ENCODE results near the gene VPS45. TPM values are rescaled to one million over a fixed set of nuclear protein-coding genes. Genes with fewer than 3 reads are reported as not detected.

VPS45 gene
- polyA plus RNA-seq, 1 of the 3 experiments (the other 2 are of a cell fraction) = 31.5 TPM

DNA sequence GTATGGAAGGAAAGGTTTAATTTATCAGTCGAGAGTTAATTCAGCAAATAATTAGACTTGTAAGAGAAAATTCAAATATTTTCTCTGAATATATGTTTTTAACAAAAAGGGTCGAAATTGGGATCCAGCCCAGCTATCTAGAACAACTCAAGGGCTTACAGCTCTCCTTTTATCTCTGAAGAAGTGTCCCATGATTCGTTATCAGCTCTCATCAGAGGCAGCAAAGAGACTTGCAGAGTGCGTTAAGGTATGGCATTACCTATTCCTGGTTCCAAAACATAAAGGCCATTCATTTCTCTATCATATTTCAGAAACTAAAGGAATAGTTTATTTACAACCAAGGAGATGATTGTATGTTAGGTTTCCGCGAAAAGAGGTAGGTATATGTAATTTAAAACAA is 9.4 kb downstream of the VPS45 start:
- WGBS (ENCODE audit: low lambda C conversion rate) = 88% methylated on average over 6 of the region's 6 CpGs

DNA sequence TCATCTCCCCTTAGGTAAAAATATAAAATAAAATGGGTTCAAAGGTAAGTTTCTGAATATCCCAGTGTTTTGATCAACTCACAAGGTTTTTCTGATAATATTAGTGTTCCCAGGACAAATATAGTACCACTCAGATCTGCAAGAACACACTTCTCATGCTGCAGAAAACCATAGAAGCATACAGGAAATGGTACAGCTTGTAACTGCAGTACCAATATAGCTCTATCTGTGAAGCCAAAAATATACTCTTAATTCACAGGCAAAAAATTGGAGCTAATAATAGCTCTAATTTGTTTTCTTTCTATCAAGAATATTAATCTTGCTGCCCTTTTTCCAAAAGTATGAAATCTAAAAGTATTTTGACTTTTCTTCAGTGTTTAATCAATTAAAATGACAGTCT is 13.2 kb downstream of the VPS45 start:
- Histone ChIP-seq H3K27me3 (ENCODE audit: insufficient read depth) (no peaks in the 10 kb centered on the region), H2AFZ (ENCODE audit: low read depth) (no peak overlapping the region), H3K4me2 (no peak overlapping the region), H3K79me2 (ENCODE audit: insufficient read depth) (no peaks in the 10 kb centered on the region), H3K27ac (ENCODE audit: low read depth in 2 of 2, low read length in 1 of 2) (no peak overlapping the region), H3K9me3 (no peaks in the 10 kb centered on the region), H3K9me2 (no peaks in the 10 kb centered on the region), H3K9ac (no peak overlapping the region), H3K4me3 (ENCODE audit: low read depth in 2 of 2, low read length in 1 of 2) (no peak overlapping the region), H3K36me3 (replicated peaks in 1 of 2; ENCODE audit: control insufficient read depth in 1 of 2, insufficient read depth in 2 of 2, low read length in 1 of 2) (peaks cover 73 to 86% of the 10 kb centered on the region in 2 experiments), H4K20me1 (ENCODE audit: insufficient read depth) (no peaks in the 10 kb centered on the region), H3F3A (replicated peaks; ENCODE audit: insufficient read depth) (peaks cover 7% of the 10 kb centered on the region), H3K4me1 (ENCODE audit: control insufficient read depth in 1 of 2, insufficient read depth in 2 of 2, low read depth in 1 of 2, low read length in 1 of 2) (peaks cover 0 to 4% of the 10 kb centered on the region in 2 experiments; a peak in 2 of 4 replicates)
- TF ChIP-seq RAD21 (IDR thresholded peaks at IDR 0.05; ENCODE audit: low read length) (no peak), TAF1 (IDR thresholded peaks at IDR 0.05; ENCODE audit: borderline replicate concordance, low read depth, low read length) (no peak), RCOR1 (IDR thresholded peaks at IDR 0.05; ENCODE audit: low read length) (no peak), ELF1 (IDR thresholded peaks at IDR 0.05) (no peak)
- POLR2A ChIA-PET = no interaction called here
- DNase-seq = no peak
- CTCF ChIA-PET = interaction anchor here (1.2 to 1.7 kb wide), 2 partner anchors 8 to 88 kb away, joined by 4 to 8 read pairs; no protein-coding TSS in a partner anchor

More for the DNA sequence above, 9.4 kb downstream of the VPS45 start:
- no peak overlapping the region for H3K4me3 ChIP-seq (ENCODE audit: low read depth in 2 of 2, low read length in 1 of 2)
- no peaks in the 10 kb centered on the region for H3K79me2 ChIP-seq (ENCODE audit: insufficient read depth)
- no peak overlapping the region for H3K4me2 ChIP-seq
- CTCF ChIA-PET = interaction anchor here (0.9 to 1.7 kb wide), 4 partner anchors 89 to 179 kb away, joined by 3 to 12 read pairs (median 6); no protein-coding TSS in a partner anchor
- H3K36me3 ChIP-seq (replicated peaks in 1 of 2; ENCODE audit: control insufficient read depth in 1 of 2, insufficient read depth in 2 of 2, low read length in 1 of 2) = peaks cover 72 to 78% of the 10 kb centered on the region in 2 experiments
- H3K4me1 ChIP-seq (ENCODE audit: control insufficient read depth in 1 of 2, insufficient read depth in 2 of 2, low read depth in 1 of 2, low read length in 1 of 2) = no peaks in the 10 kb centered on the region
- H3K9me2 ChIP-seq = no peaks in the 10 kb centered on the region
- POLR2A ChIA-PET = interaction anchor here (1.3 kb wide), 1 partner anchor 9 kb away, joined by 4 read pairs; the partner anchor contains the start of gene VPS45
- no peak overlapping the region for H3K9ac ChIP-seq
- TF ChIP-seq YY1 (IDR thresholded peaks at IDR 0.05; ENCODE audit: low read depth) = no peak
- no peak for TF ChIP-seq RFX5 (IDR thresholded peaks at IDR 0.05; ENCODE audit: low read length)
- TF ChIP-seq, protein P1, sequence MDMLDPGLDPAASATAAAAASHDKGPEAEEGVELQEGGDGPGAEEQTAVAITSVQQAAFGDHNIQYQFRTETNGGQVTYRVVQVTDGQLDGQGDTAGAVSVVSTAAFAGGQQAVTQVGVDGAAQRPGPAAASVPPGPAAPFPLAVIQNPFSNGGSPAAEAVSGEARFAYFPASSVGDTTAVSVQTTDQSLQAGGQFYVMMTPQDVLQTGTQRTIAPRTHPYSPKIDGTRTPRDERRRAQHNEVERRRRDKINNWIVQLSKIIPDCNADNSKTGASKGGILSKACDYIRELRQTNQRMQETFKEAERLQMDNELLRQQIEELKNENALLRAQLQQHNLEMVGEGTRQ (IDR thresholded peaks at IDR 0.05; ENCODE audit: borderline replicate concordance, low read depth, low read length) = no peak
- no peak for TF ChIP-seq RXRA (IDR thresholded peaks at IDR 0.05; ENCODE audit: borderline replicate concordance, low read depth)
- no peak for TF ChIP-seq RCOR1 (IDR thresholded peaks at IDR 0.05; ENCODE audit: low read length)
- no peak for TF ChIP-seq GATA2 (CRISPR knock-in tag; IDR thresholded peaks at IDR 0.05)
- TF ChIP-seq, protein P2, sequence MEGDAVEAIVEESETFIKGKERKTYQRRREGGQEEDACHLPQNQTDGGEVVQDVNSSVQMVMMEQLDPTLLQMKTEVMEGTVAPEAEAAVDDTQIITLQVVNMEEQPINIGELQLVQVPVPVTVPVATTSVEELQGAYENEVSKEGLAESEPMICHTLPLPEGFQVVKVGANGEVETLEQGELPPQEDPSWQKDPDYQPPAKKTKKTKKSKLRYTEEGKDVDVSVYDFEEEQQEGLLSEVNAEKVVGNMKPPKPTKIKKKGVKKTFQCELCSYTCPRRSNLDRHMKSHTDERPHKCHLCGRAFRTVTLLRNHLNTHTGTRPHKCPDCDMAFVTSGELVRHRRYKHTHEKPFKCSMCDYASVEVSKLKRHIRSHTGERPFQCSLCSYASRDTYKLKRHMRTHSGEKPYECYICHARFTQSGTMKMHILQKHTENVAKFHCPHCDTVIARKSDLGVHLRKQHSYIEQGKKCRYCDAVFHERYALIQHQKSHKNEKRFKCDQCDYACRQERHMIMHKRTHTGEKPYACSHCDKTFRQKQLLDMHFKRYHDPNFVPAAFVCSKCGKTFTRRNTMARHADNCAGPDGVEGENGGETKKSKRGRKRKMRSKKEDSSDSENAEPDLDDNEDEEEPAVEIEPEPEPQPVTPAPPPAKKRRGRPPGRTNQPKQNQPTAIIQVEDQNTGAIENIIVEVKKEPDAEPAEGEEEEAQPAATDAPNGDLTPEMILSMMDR (IDR thresholded peaks at IDR 0.05) = no peak
- TF ChIP-seq TAF1 (IDR thresholded peaks at IDR 0.05; ENCODE audit: borderline replicate concordance, low read depth, low read length) = no peak
- TF ChIP-seq TCF12 (IDR thresholded peaks at IDR 0.05) = no peak
- TF ChIP-seq SMC3 (IDR thresholded peaks at IDR 0.05; ENCODE audit: low read depth, low read length) = no peak
- no peaks in the 10 kb centered on the region for H3K27me3 ChIP-seq (ENCODE audit: insufficient read depth)
- H3K9me3 ChIP-seq = no peaks in the 10 kb centered on the region
- no peak overlapping the region for H2AFZ ChIP-seq (ENCODE audit: low read depth)
- no peaks in the 10 kb centered on the region for H4K20me1 ChIP-seq (ENCODE audit: insufficient read depth)
- H3K27ac ChIP-seq (ENCODE audit: low read depth in 2 of 2, low read length in 1 of 2) = no peak overlapping the region
- peaks cover 12% of the 10 kb centered on the region for H3F3A ChIP-seq (replicated peaks; ENCODE audit: insufficient read depth)
- no peak for DNase-seq
